Naive B cell (primary cell): ENCODE results near the gene TRIM40. TPM values are rescaled to one million over a fixed set of nuclear protein-coding genes. Genes with fewer than 3 reads are reported as not detected.
"Not testable (repeated sequence)": the region's sequence is repeated elsewhere in the genome, so short reads cannot be mapped to it uniquely, and the experiment has no call there.

Experiments used
- ATAC-seq, 2 donors: fragments of 150-1000 bp; cut with Tn5 transposase; 2 replicates each; pipeline ENCODE4 v1.10.0; 2021; ENCODE audit warnings: low read depth in 2 of 2, mild to moderate bottlenecking in 2 of 2, moderate library complexity in 2 of 2
- DNase-seq: peaks from one replicate; pipeline ENCODE4 v3.0.0; 2022
- H3K27ac Mint-ChIP-seq, 6 donors: one replicate each; pipeline ENCODE4 v1.8.0; 2020 to 2022; ENCODE audit warnings: mild to moderate bottlenecking in 6 of 6, mixed read lengths in 6 of 6, moderate library complexity in 5 of 6, inconsistent platforms in 2 of 6
- H3K27me3 Mint-ChIP-seq, 3 donors: one replicate each; pipeline ENCODE4 v1.8.0; 2021 to 2022; ENCODE audit warnings: mixed read lengths in 3 of 3, mild to moderate bottlenecking in 1 of 3
- H3K36me3 Mint-ChIP-seq, 2 donors: one replicate each; pipeline ENCODE4 v1.8.0; 2020 to 2022; ENCODE audit warnings: mixed read lengths in 2 of 2, inconsistent platforms in 1 of 2, mild to moderate bottlenecking in 1 of 2
- H3K4me1 Mint-ChIP-seq, 3 donors: one replicate each; pipeline ENCODE4 v1.8.0; 2020 to 2022; ENCODE audit warnings: mixed read lengths in 3 of 3, inconsistent platforms in 1 of 3, mild to moderate bottlenecking in 1 of 3, moderate library complexity in 1 of 3
- H3K4me3 Mint-ChIP-seq, 8 donors: one replicate each; pipeline ENCODE4 v1.8.0; 2020 to 2022; ENCODE audit warnings: mild to moderate bottlenecking in 8 of 8, mixed read lengths in 8 of 8, moderate library complexity in 8 of 8, inconsistent platforms in 2 of 8
- H3K9me3 Mint-ChIP-seq, 7 donors: one replicate each; pipeline ENCODE4 v1.8.0; 2020 to 2022; ENCODE audit warnings: mixed read lengths in 7 of 7, mild to moderate bottlenecking in 5 of 7, inconsistent platforms in 2 of 7, moderate library complexity in 1 of 7
- polyA plus RNA-seq, 6 donors: library from polyadenylated mRNA; unstranded; fragments of 300-500 nt; fragmentation: Illumina TruSeq; gene quantifications; one replicate each; pipeline ENCODE4 v1.2.3, GENCODE V29; 2021; ENCODE audit warnings: low read depth in 6 of 6

Gene TRIM40
- polyA plus RNA-seq, 6 donors from 2014 or later: not detected

GRCh38 chr6:30122515-30122914 is 13.4 kb upstream of the TRIM40 start:
- DNase-seq: no peak
- no peaks in the 10 kb centered on the region for H3K36me3 Mint-ChIP-seq
- H3K27ac Mint-ChIP-seq: no peak overlapping the region
- peaks cover 4 to 6% (median 4%) of the 10 kb centered on the region in 3 donors for H3K4me1 Mint-ChIP-seq
- peaks cover 43 to 78% (median 61%) of the 10 kb centered on the region in 3 donors for H3K27me3 Mint-ChIP-seq
- no peak overlapping the region for H3K4me3 Mint-ChIP-seq
- no peak for ATAC-seq
- peaks cover 0 to 2% (median 0%) of the 10 kb centered on the region in 7 donors for H3K9me3 Mint-ChIP-seq

GRCh38 chr6:30127238-30128093 is 8.5 kb upstream of the TRIM40 start:
- Mint-ChIP-seq H3K27ac (peak overlapping the region in 3 of 6 donors; percentile 21 to 39 (median 33)), H3K36me3 (no peaks in the 10 kb centered on the region), H3K27me3 (peaks cover 58 to 84% (median 61%) of the 10 kb centered on the region in 3 donors), H3K4me1 (peaks cover 9 to 23% (median 17%) of the 10 kb centered on the region in 3 donors), H3K9me3 (peaks cover 0 to 2% (median 0%) of the 10 kb centered on the region in 7 donors), H3K4me3 (peak overlapping the region in 6 of 8 donors; percentile 19 to 45 (median 26))
- peak; percentile 24 for DNase-seq
- ATAC-seq: peak; percentile 53 to 59

GRCh38 chr6:30129265-30130178 is 6.4 kb upstream of the TRIM40 start:
- ATAC-seq (no peak), DNase-seq (no peak)
- H3K4me3 Mint-ChIP-seq: no peak overlapping the region
- peak overlapping the region in 1 of 6 donors; percentile 19 for H3K27ac Mint-ChIP-seq
- peaks cover 56 to 76% (median 58%) of the 10 kb centered on the region in 3 donors for H3K27me3 Mint-ChIP-seq
- peaks cover 9 to 23% (median 17%) of the 10 kb centered on the region in 3 donors for H3K4me1 Mint-ChIP-seq
- no peaks in the 10 kb centered on the region for H3K36me3 Mint-ChIP-seq
- H3K9me3 Mint-ChIP-seq: peaks cover 0 to 2% (median 0%) of the 10 kb centered on the region in 7 donors

- H3K9me3 Mint-ChIP-seq: peaks cover 0 to 2% (median 0%) of the 10 kb centered on the region in 7 donors
- DNase-seq: no peak
- no peak for ATAC-seq
- H3K4me1 Mint-ChIP-seq: peaks cover 9 to 23% (median 17%) of the 10 kb centered on the region in 3 donors
- H3K4me3 Mint-ChIP-seq: no peak overlapping the region
- H3K27me3 Mint-ChIP-seq: peaks cover 51 to 75% (median 57%) of the 10 kb centered on the region in 3 donors
- no peaks in the 10 kb centered on the region for H3K36me3 Mint-ChIP-seq
- peak overlapping the region in 1 of 6 donors; percentile 73 for H3K27ac Mint-ChIP-seq
Observed at GRCh38 chr6:30130179-30130679, 5.7 kb upstream of the TRIM40 start.

GRCh38 chr6:30130887-30131862 is 4.8 kb upstream of the TRIM40 start:
- H3K36me3 Mint-ChIP-seq: no peaks in the 10 kb centered on the region
- peak; percentile 74 for DNase-seq
- H3K4me3 Mint-ChIP-seq: no peak overlapping the region
- peaks cover 9 to 23% (median 17%) of the 10 kb centered on the region in 3 donors for H3K4me1 Mint-ChIP-seq
- peaks cover 0 to 2% (median 0%) of the 10 kb centered on the region in 7 donors for H3K9me3 Mint-ChIP-seq
- peaks cover 53 to 73% (median 64%) of the 10 kb centered on the region in 3 donors for H3K27me3 Mint-ChIP-seq
- peak; percentile 86 to 89 for ATAC-seq
- H3K27ac Mint-ChIP-seq: peak overlapping the region in 1 of 6 donors; percentile 62

- peaks cover 9 to 23% (median 16%) of the 10 kb centered on the region in 3 donors for H3K4me1 Mint-ChIP-seq
- H3K4me3 Mint-ChIP-seq: no peak overlapping the region
- peaks cover 55 to 72% (median 65%) of the 10 kb centered on the region in 3 donors for H3K27me3 Mint-ChIP-seq
- DNase-seq: no peak
- H3K36me3 Mint-ChIP-seq: no peaks in the 10 kb centered on the region
- H3K9me3 Mint-ChIP-seq: peaks cover 0 to 2% (median 0%) of the 10 kb centered on the region in 7 donors
- H3K27ac Mint-ChIP-seq: no peak overlapping the region
- ATAC-seq: no peak
Observed at GRCh38 chr6:30131947-30132497, 3.9 kb upstream of the TRIM40 start.

- Mint-ChIP-seq H3K9me3 (no peaks in the 10 kb centered on the region), H3K4me1 (peaks cover 6 to 9% (median 6%) of the 10 kb centered on the region in 3 donors), H3K27me3 (peaks cover 48 to 66% (median 56%) of the 10 kb centered on the region in 3 donors), H3K4me3 (no peak overlapping the region), H3K27ac (no peak overlapping the region), H3K36me3 (no peaks in the 10 kb centered on the region)
- DNase-seq (no peak), ATAC-seq (no peak)
Observed at GRCh38 chr6:30135147-30135546, 793 bp upstream of the TRIM40 start.

- Mint-ChIP-seq H3K9me3 (no peaks in the 10 kb centered on the region), H3K27me3 (peaks cover 47 to 66% (median 55%) of the 10 kb centered on the region in 3 donors), H3K27ac (no peak overlapping the region)
Observed at GRCh38 chr6:30136570-30137286, 788 bp downstream of the TRIM40 start.

GRCh38 chr6:30140240-30140639 is 4.3 kb downstream of the TRIM40 start:
- not testable (repeated sequence) for H3K9me3 Mint-ChIP-seq, H3K36me3 Mint-ChIP-seq, DNase-seq, H3K4me1 Mint-ChIP-seq, ATAC-seq, H3K4me3 Mint-ChIP-seq
- Mint-ChIP-seq H3K27me3 (peaks cover 49 to 71% (median 57%) of the 10 kb centered on the region in 3 donors), H3K27ac (peak overlapping the region in 1 of 6 donors; percentile 42)

More at GRCh38 chr6:30136570-30137286, 788 bp downstream of the TRIM40 start:
- Mint-ChIP-seq H3K36me3 (no peaks in the 10 kb centered on the region), H3K4me3 (no peak overlapping the region), H3K4me1 (no peaks in the 10 kb centered on the region)
- DNase-seq (no peak), ATAC-seq (no peak)

GRCh38 chr6:30142665-30143064 is 6.7 kb downstream of the TRIM40 start:
- no peak for ATAC-seq
- Mint-ChIP-seq H3K4me3 (no peak overlapping the region), H3K27me3 (peaks cover 44 to 76% (median 59%) of the 10 kb centered on the region in 3 donors), H3K27ac (no peak overlapping the region), H3K36me3 (no peaks in the 10 kb centered on the region), H3K9me3 (no peaks in the 10 kb centered on the region), H3K4me1 (no peaks in the 10 kb centered on the region)
- no peak for DNase-seq

GRCh38 chr6:30143780-30144179 is 7.8 kb downstream of the TRIM40 start:
- Mint-ChIP-seq H3K27ac (peak overlapping the region in 2 of 6 donors; percentile 12 to 45), H3K9me3 (no peaks in the 10 kb centered on the region), H3K4me1 (no peaks in the 10 kb centered on the region), H3K36me3 (no peaks in the 10 kb centered on the region), H3K27me3 (peaks cover 38 to 78% (median 60%) of the 10 kb centered on the region in 3 donors), H3K4me3 (no peak overlapping the region)
- no peak for DNase-seq
- ATAC-seq: no peak
